GM12878 (cell line): ENCODE data around the gene AP1S1. TPM values are rescaled to one million over a fixed set of nuclear protein-coding genes. Genes with fewer than 3 reads are reported as not detected.

Experiments
- ATAC-seq: fragments of 200-7000 bp; cut with Tn5 transposase; 3 replicates; pipeline ENCODE4 v1.9.1; 2020; ENCODE audit warnings: mild to moderate bottlenecking, moderate library complexity
- BruUV-seq: library from RNA; stranded (reverse); fragments of 400-500 nt; replicated peaks from 2 replicates; lab custom pipeline; 2021; lab: Mats Ljungman, UMichigan
- CTCF ChIA-PET: fragments of 300-600 bp; sonication (Branson Sonifier 250); formaldehyde crosslinking; extraction: SDS; loops from one replicate; lab custom pipeline; 2021; ENCODE audit warnings: inconsistent platforms; lab: Yijun Ruan, JAX
- POLR2A ChIA-PET: fragments of 350-600 bp; formaldehyde crosslinking; extraction: SDS; loops from one replicate; lab custom pipeline; 2021; ENCODE audit warnings: inconsistent platforms; lab: Charles Lee
- RAD21 ChIA-PET: fragments of 300-600 bp; sonication (Branson Sonifier 250); formaldehyde crosslinking; loops from one replicate; lab custom pipeline; 2023; ENCODE audit warnings: antibody characterized with exemption; ENCODE audit not compliant: unreplicated experiment; lab: Charles Lee
- SMC1A ChIA-PET: fragments of 300-600 bp; sonication (Branson Sonifier 250); formaldehyde crosslinking; loops from one replicate; lab custom pipeline; 2023; ENCODE audit not compliant: unreplicated experiment, uncharacterized antibody; lab: Charles Lee
- DNase-seq: peaks from one replicate; pipeline ENCODE4 v3.0.0-alpha.2; 2011; ENCODE audit warnings: low read depth, low spot score
- FAIRE-seq: peaks from 3 replicates; lab custom pipeline; 2011; peaks lifted over from hg19 to GRCh38; lab: Jason Lieb, UNC
- H2AFZ ChIP-seq: 2 replicates; pipeline ENCODE4 v1.6.0; 2011; ENCODE audit warnings: low read depth, low read length, control low read depth; ENCODE audit not compliant: control insufficient read depth
- H3K27ac ChIP-seq: 2 replicates; pipeline ENCODE4 v1.5.1; 2011; ENCODE audit warnings: control low read depth; ENCODE audit not compliant: control insufficient read depth, insufficient read depth
- H3K27me3 ChIP-seq, 2 experiments: replicated peaks in 1 of 2; 2 replicates each; pipeline versions ENCODE4 v1.6.0 to v1.6.1; 2011; ENCODE audit warnings: low read length in 1 of 2; ENCODE audit not compliant: control insufficient read depth in 2 of 2, insufficient read depth in 2 of 2
- H3K36me3 ChIP-seq, 2 experiments: 2 replicates each; pipeline ENCODE4 v1.5.1; 2011; ENCODE audit warnings: low read length in 1 of 2; ENCODE audit not compliant: control insufficient read depth in 2 of 2, insufficient read depth in 2 of 2
- H3K4me1 ChIP-seq: 2 replicates; pipeline ENCODE4 v1.6.1; 2011; ENCODE audit warnings: mild to moderate bottlenecking, low read length, moderate library complexity, mixed read lengths; ENCODE audit not compliant: control insufficient read depth, insufficient read depth
- H3K4me2 ChIP-seq: 2 replicates; pipeline ENCODE4 v1.6.0; 2011; ENCODE audit warnings: control low read depth; ENCODE audit not compliant: control insufficient read depth, insufficient read depth
- H3K4me3 ChIP-seq: fragments of 200-600 bp; sonication (generic); 2 replicates; pipeline ENCODE4 v1.5.1; 2016
- H3K79me2 ChIP-seq: 2 replicates; pipeline ENCODE4 v1.6.0; 2011; ENCODE audit warnings: low read length; ENCODE audit not compliant: control insufficient read depth, insufficient read depth
- H3K9ac ChIP-seq: 2 replicates; pipeline ENCODE4 v1.8.0; 2011; ENCODE audit warnings: low read length, control low read depth, mixed read lengths; ENCODE audit not compliant: control insufficient read depth, insufficient read depth
- H3K9me3 ChIP-seq: replicated peaks from 3 replicates; pipeline ENCODE4 v1.5.1; 2011; ENCODE audit warnings: mild to moderate bottlenecking, low read length; ENCODE audit not compliant: control insufficient read depth, insufficient read depth
- H4K20me1 ChIP-seq: 2 replicates; pipeline ENCODE4 v1.6.0; 2011; ENCODE audit not compliant: control insufficient read depth, insufficient read depth
- CUX1 ChIP-seq: IDR thresholded peaks from 2 replicates; pipeline ENCODE4 v1.6.1; 2012; ENCODE audit warnings: improper control_type of control experiment, low read depth, low read length; ENCODE audit not compliant: insufficient replicate concordance
- KDM1A ChIP-seq: fragments of 200-600 bp; sonication (generic); IDR thresholded peaks from 2 replicates; pipeline ENCODE4 v1.6.1; 2016; ENCODE audit warnings: borderline replicate concordance
- SMARCA5 ChIP-seq: fragments of 450-650 bp; IDR thresholded peaks from 2 replicates; pipeline ENCODE4 v1.6.1; 2017; ENCODE audit warnings: mild to moderate bottlenecking
- TCF3 ChIP-seq: IDR thresholded peaks from 2 replicates; pipeline ENCODE4 v1.6.1; 2012; ENCODE audit warnings: low read depth, mild to moderate bottlenecking, low read length, borderline replicate concordance; ENCODE audit not compliant: insufficient read depth
- TCF7 ChIP-seq: IDR thresholded peaks from 2 replicates; pipeline ENCODE4 v1.6.1; 2014; ENCODE audit warnings: antibody characterized with exemption, borderline replicate concordance
- ZBTB4 ChIP-seq: fragments of 450-650 bp; formaldehyde crosslinking; IDR thresholded peaks from 2 replicates; pipeline ENCODE4 v1.4.0; 2022; ENCODE audit warnings: mild to moderate bottlenecking, moderate library complexity
- ZNF592 ChIP-seq: fragments of 450-650 bp; IDR thresholded peaks from 2 replicates; pipeline ENCODE4 v1.6.1; 2017; ENCODE audit warnings: mild to moderate bottlenecking, moderate library complexity
- WGBS: methylation state at CpG from one replicate; pipeline ENCODE4 v1.1.6; 2016; ENCODE audit warnings: low lambda C conversion rate; ENCODE audit not compliant: insufficient replicate concordance, insufficient coverage; ENCODE audit errors: missing lambda C conversion rate; 5-methylcytosine and 5-hydroxymethylcytosine counted together
- in situ Hi-C: fragments of 300-500 bp; cut with MboI; formaldehyde crosslinking; loops from 9 replicates; pipeline ENCODE4 v1.14.3; 2018; ENCODE audit warnings: mixed read lengths
- intact Hi-C: fragments of 100-400 bp; cut with micrococcal nuclease; formaldehyde crosslinking; loops from one replicate; pipeline ENCODE4 v1.14.2; 2022; ENCODE audit not compliant: unreplicated experiment
- polyA plus RNA-seq, 11 experiments: library from polyadenylated mRNA; depleted of rRNA in 4 of 11; unstranded in 6 of 11; stranded (reverse) in 5 of 11; fragments of >200 nt; fragmentation: Nextera tagmentation in 4 of 11; fragmentation: Illumina TruSeq in 1 of 11; extraction: Ambion mirVana in 4 of 11; extraction: Trizol in 1 of 11; gene quantifications; 1 replicate in 1 of 11; 2 replicates in 10 of 11; pipeline versions ENCODE4 v1.2.1 to v1.2.3, GENCODE V29; 2011 to 2016; ENCODE audit warnings: inconsistent platforms in 2 of 11, missing spikeins in 2 of 11, low read depth in 1 of 11
- total RNA-seq, 4 experiments: library from RNA; depleted of rRNA in 3 of 4; stranded (reverse); fragments of >200 nt in 3 of 4; fragmentation: Illumina TruSeq in 1 of 4; extraction: Trizol in 1 of 4; gene quantifications; 2 replicates each; pipeline versions ENCODE4 v1.2.1 to v1.2.3, GENCODE V29; 2013 to 2021
- TF ChIP-seq, protein P1 (sequence below): fragments of 450-650 bp; IDR thresholded peaks from 2 replicates; pipeline ENCODE4 v1.6.1; 2016; ENCODE audit warnings: mild to moderate bottlenecking

AP1S1 gene
- total and polyA plus RNA-seq, 10 of the 15 experiments (the other 5 are each of a cell fraction or from before 2014, with no cell fraction given) = 2.5 to 121 (median 54.9) TPM

DNA sequence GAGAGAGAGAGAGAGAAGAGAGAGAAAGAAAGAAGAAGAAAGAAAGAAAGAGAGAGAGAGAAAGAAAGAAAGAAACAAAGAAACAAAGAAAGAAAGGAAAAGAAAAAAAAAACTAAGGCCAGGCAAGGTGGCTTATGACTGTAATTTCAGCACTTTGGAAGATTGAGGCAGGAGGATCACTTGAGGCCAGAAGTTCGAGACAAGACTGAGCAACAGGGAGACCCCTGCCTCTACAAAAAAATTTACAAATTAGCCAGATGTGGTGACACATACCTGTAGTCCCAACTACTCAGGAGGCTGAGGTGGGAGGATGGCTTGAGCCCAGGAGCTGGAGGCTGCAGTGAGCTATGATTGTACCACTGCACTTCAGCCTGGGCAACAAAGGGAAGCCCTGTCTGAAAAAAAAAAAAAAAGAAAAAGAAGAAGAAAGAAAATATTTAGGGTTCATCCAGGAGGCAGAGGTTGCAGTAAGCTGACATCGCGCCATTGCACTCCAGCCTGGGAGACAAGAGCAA is 24.6 kb upstream of the AP1S1 start:
- Histone ChIP-seq H3K27me3 (peaks cover 0 to 2% of the 10 kb centered on the region in 2 experiments; a peak in 2 of 4 replicates), H2AFZ (no peak overlapping the region), H3K4me3 (no peak overlapping the region), H3K9me3 (no peaks in the 10 kb centered on the region), H3K36me3 (no peaks in the 10 kb centered on the region), H4K20me1 (no peaks in the 10 kb centered on the region), H3K9ac (no peak overlapping the region), H3K27ac (no peak overlapping the region), H3K4me1 (peaks cover 19% of the 10 kb centered on the region), H3K79me2 (no peaks in the 10 kb centered on the region), H3K4me2 (no peak overlapping the region)
- SMC1A ChIA-PET = interaction anchor here (0.7 kb wide), 1 partner anchor 49 kb away, joined by 3 read pairs; no protein-coding TSS in a partner anchor
- WGBS = 67% methylated on average over 3 of the region's 3 CpGs
- no peak for DNase-seq
- CTCF ChIA-PET = no interaction called here
- no peak for ATAC-seq
- in situ Hi-C loops = no loop called here
- intact Hi-C loops = no loop called here
- no TSS peak for BruUV-seq
- RAD21 ChIA-PET = interaction anchor here (0.7 kb wide), 1 partner anchor 20 kb away, joined by 3 read pairs; no protein-coding TSS in a partner anchor
- POLR2A ChIA-PET = interaction anchor here (0.6 kb wide), 1 partner anchor 27 kb away, joined by 3 read pairs; no protein-coding TSS in a partner anchor
- no peak for FAIRE-seq
- TF ChIP-seq ZBTB4 (CRISPR knock-in tag) (no peak), TCF3 (no peak), CUX1 (no peak), SMARCA5 (no peak), TCF7 (no peak), ZNF592 (no peak), KDM1A (no peak)
- TF ChIP-seq, protein P1, sequence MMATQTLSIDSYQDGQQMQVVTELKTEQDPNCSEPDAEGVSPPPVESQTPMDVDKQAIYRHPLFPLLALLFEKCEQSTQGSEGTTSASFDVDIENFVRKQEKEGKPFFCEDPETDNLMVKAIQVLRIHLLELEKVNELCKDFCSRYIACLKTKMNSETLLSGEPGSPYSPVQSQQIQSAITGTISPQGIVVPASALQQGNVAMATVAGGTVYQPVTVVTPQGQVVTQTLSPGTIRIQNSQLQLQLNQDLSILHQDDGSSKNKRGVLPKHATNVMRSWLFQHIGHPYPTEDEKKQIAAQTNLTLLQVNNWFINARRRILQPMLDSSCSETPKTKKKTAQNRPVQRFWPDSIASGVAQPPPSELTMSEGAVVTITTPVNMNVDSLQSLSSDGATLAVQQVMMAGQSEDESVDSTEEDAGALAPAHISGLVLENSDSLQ = no peak
